GM21717 (cell line): ENCODE data around the gene MBLAC1.
A peak's percentile ranks its signal among the peaks of the same experiment; 100 is the strongest.

Experiments used
- ATAC-seq: cut with Tn5 transposase; IDR thresholded peaks from one replicate; pipeline ENCODE4 v1.9.1; 2021; ENCODE audit warnings: mild to moderate bottlenecking, moderate library complexity; ENCODE audit not compliant: unreplicated experiment

The MBLAC1 gene

DNA sequence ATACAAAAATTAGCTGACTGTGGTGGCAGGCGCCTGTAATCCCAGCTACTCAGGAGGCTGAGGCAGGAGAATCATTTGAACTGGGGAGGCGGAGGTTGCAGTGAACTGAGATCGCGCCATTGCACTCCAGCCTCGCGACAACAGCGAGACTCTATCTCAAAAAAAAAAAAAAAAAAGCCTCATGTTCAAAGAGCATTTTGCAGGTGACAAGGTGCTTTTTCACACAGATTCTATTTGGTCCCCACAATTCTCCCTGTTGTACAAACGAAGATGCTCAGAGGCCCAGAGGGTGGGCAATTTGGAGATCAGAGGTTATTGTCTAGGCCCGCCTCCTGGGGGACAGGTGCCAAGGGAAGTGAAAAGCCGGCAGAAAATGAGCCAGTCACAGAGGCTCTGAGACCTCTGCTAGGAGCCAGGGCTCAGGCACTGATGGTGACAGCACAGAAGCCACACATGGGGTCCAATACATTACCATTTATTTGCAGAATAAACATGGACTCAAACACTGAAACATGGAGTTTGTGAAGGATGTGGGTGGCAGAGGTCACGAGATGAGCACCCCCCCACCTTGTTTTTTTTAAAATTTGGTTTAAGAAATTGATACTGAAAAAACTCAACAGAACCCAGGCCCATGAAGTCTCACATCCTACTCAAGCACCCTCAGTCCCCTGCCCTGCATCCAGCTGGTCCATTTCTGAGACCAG, 42.5 kb downstream of the MBLAC1 start:
- ATAC-seq: no peak

- ATAC-seq: no peak
Measured at GRCh38 chr7:100170101-100170897, 43.5 kb downstream of the MBLAC1 start.

DNA sequence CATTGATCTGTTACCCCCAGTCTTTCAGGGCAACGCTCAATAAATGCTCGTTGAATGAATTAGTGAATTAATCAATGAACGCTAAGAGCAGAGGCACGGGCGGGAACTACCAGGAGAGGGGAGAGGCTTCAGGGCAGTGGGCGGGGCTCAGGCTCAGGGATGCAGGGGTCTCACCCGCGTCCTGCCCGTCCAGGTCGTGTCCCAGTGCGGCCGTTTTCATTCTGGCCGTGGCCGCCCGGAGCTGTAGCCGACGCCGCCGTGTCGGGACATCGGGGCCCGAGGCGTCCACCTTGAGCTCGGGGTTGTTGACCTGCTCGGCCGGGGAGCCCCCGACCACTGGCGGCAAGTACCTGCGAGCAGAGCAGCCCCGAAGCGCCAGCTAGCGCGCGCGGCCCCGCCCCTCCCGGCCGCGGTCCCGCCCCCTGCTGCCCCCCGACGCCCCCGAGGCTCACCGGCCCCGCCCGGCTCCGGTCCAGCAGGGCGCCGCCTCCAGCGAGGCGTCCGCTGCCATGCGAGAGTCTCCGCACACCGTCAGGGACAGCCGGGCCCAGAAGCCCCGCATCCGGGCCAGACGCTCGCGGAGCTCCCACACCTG, 44.4 kb downstream of the MBLAC1 start:
- no peak for ATAC-seq

- ATAC-seq: no peak
Measured at GRCh38 chr7:100171840-100172239, 45.1 kb downstream of the MBLAC1 start.

- no peak for ATAC-seq
Measured at GRCh38 chr7:100173806-100174495, 47.2 kb downstream of the MBLAC1 start.

DNA sequence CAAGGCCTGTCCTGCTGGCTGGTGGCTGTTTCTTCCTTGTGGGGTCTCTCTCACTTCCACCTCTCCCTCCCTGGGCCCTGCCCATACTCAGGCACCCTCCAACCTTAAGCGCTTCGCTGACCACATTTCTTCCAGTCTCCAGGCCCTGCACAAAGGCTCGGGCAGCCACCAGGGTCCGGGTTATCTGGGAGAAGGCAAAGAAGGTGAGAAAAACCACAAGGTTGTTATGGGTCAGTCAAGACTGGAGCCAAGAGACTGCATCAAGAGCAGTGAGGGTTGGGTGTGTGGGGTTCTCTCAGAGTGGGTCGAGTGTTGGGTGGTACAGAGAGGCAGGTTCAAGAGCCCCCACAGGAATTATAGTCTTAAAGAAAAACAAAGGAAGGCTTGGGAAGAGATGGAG, 47.8 kb downstream of the MBLAC1 start:
- ATAC-seq: no peak

DNA sequence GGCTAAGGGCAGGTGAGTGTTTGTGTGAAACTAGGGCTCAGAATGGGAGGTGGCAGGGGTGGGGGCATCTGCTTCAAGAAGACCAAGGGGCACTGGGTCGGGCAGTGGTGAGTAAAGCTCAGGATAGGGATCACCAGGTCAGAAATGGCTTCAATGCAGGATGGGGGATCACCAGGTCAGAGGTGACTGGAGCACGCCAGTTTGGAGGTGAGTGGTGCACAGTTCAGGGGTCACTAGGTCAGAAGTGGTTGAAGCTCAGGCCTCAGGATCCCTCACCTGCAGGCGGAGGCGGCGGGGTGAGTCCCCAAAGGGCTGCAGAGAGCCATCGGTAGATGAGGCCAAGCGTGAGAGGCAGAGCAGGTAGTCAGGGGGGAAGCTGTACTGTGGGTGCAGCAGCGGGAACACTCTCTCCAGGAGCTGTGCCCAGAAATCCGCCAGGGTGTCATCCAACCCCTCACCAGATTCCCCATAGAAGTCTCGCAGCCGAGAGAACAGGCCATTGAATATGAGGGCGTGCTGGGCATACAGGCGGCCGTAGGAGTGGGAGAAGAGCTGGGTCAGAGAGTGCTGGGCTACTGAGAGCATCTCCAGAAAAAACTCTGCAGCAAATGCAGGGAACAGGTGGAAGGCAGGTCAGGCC, 48.6 kb downstream of the MBLAC1 start:
- ATAC-seq: no peak

GRCh38 chr7:100176096-100177044, 49.6 kb downstream of the MBLAC1 start:
- no peak for ATAC-seq

GRCh38 chr7:100177045-100178001, 50.6 kb downstream of the MBLAC1 start, which contains the start of the genes GPC2 and STAG3:
GPC2 (minus strand) TSS chr7:100177381; CDS start chr7:100177199, 182 bp downstream.
STAG3 (plus strand) TSS chr7:100177918; CDS start chr7:100180557, 2,639 bp downstream.
- peak; percentile 81 for ATAC-seq
